A673 (cell line): ENCODE results near the gene NUDT17. TPM values are rescaled to one million over a fixed set of nuclear protein-coding genes. Genes with fewer than 3 reads are reported as not detected.

ENCODE experiments used
- BruUV-seq: library from RNA; stranded (reverse); fragments of 400-500 nt; replicated peaks from 2 replicates; lab custom pipeline; 2021; lab: Mats Ljungman, UMichigan
- CTCF ChIA-PET: fragments of 300-600 bp; sonication (Branson Sonifier 250); formaldehyde crosslinking; loops from one replicate; lab custom pipeline; 2022; ENCODE audit warnings: antibody characterized with exemption; lab: Charles Lee
- POLR2A ChIA-PET: fragments of 300-600 bp; sonication (Branson Sonifier 250); formaldehyde crosslinking; loops from one replicate; lab custom pipeline; 2022; ENCODE audit warnings: antibody characterized with exemption; ENCODE audit not compliant: low non-redundant PET; lab: Charles Lee
- DNase-seq: peaks from one replicate; pipeline ENCODE4 v3.0.0-alpha.2; 2015; ENCODE audit warnings: low spot score
- H3K27ac ChIP-seq: fragments of 200-600 bp; sonication (generic); 2 replicates; pipeline ENCODE4 v1.5.1; 2016; ENCODE audit warnings: mixed run types, low read depth, mild to moderate bottlenecking, mixed read lengths, antibody characterized with exemption, low read length; ENCODE audit not compliant: poor library complexity, severe bottlenecking
- H3K27me3 ChIP-seq: fragments of 200-600 bp; sonication (generic); replicated peaks from 2 replicates; pipeline ENCODE4 v1.6.1; 2017; ENCODE audit warnings: mixed run types, low read depth, mild to moderate bottlenecking, mixed read lengths, antibody characterized with exemption, low read length; ENCODE audit not compliant: insufficient read depth, poor library complexity
- H3K36me3 ChIP-seq: fragments of 200-600 bp; sonication (generic); 2 replicates; pipeline ENCODE4 v1.6.1; 2016; ENCODE audit warnings: mixed run types, mild to moderate bottlenecking, mixed read lengths, antibody characterized with exemption, low read length; ENCODE audit not compliant: insufficient read depth, poor library complexity, severe bottlenecking
- H3K4me1 ChIP-seq: fragments of 200-600 bp; sonication (generic); 2 replicates; pipeline ENCODE4 v1.6.1; 2017; ENCODE audit warnings: mixed run types, mild to moderate bottlenecking, mixed read lengths, antibody characterized with exemption, low read length; ENCODE audit not compliant: insufficient read depth, poor library complexity, severe bottlenecking
- H3K4me3 ChIP-seq: fragments of 200-600 bp; sonication (generic); 2 replicates; pipeline ENCODE4 v1.5.1; 2016; ENCODE audit warnings: low read depth, mixed run types, mild to moderate bottlenecking, mixed read lengths, low read length; ENCODE audit not compliant: poor library complexity, severe bottlenecking
- H3K9me3 ChIP-seq: fragments of 200-600 bp; sonication (generic); 2 replicates; pipeline ENCODE4 v1.6.1; 2016; ENCODE audit warnings: mixed run types, low read depth, mild to moderate bottlenecking, mixed read lengths, antibody characterized with exemption, low read length; ENCODE audit not compliant: poor library complexity, severe bottlenecking
- EZH2 ChIP-seq: fragments of 200-600 bp; sonication (generic); IDR thresholded peaks from 2 replicates; pipeline ENCODE4 v1.6.1; 2017; ENCODE audit warnings: borderline replicate concordance, low read depth, mild to moderate bottlenecking, mixed read lengths, antibody characterized with exemption, low read length; ENCODE audit not compliant: poor library complexity, severe bottlenecking
- intact Hi-C: fragments of 100-400 bp; cut with micrococcal nuclease; formaldehyde crosslinking; loops from one replicate; pipeline ENCODE4 v1.10.0; 2022; ENCODE audit not compliant: unreplicated experiment
- total RNA-seq: library from RNA; stranded (reverse); gene quantifications from 2 replicates; pipeline ENCODE4 v1.2.3, GENCODE V29; 2021
- TF ChIP-seq, protein P1 (sequence below): fragments of 300-800, 200-600 bp; sonication (generic); conservative IDR thresholded peaks from 2 replicates; pipeline ENCODE4 v1.5.1; 2017; ENCODE audit warnings: low read depth, mild to moderate bottlenecking, antibody characterized with exemption, low read length, moderate library complexity, mixed read lengths

The NUDT17 gene
- total RNA-seq, 1 experiment from 2014 or later, result 3.4 TPM

DNA sequence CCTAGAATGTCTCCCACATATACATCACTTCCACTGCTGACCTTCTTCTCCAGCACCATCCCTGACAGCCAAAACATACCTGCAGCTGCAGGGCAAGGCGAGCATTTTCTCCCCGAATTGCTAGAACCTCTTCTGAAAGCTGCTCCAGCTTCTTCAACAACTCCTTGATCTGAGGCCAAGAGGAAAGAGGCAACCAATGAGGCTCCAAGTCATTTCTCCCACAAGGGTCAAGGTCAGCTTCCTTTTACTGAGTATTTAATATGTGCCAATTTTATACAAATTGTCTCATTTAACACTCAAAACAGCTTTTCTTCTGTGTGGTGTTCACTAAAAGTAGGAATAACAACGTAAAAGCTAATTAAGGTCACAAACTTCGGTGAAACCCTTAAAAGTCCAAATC is 22.8 kb downstream of the NUDT17 start:
- Histone ChIP-seq H3K9me3 (no peaks in the 10 kb centered on the region), H3K4me1 (no peaks in the 10 kb centered on the region), H3K4me3 (no peak overlapping the region), H3K27ac (no peak overlapping the region), H3K36me3 (no peaks in the 10 kb centered on the region), H3K27me3 (no peaks in the 10 kb centered on the region)
- CTCF ChIA-PET, result no interaction called here
- BruUV-seq, result no TSS peak
- POLR2A ChIA-PET, result no interaction called here
- intact Hi-C loops, result no loop called here
- TF ChIP-seq, protein P1, sequence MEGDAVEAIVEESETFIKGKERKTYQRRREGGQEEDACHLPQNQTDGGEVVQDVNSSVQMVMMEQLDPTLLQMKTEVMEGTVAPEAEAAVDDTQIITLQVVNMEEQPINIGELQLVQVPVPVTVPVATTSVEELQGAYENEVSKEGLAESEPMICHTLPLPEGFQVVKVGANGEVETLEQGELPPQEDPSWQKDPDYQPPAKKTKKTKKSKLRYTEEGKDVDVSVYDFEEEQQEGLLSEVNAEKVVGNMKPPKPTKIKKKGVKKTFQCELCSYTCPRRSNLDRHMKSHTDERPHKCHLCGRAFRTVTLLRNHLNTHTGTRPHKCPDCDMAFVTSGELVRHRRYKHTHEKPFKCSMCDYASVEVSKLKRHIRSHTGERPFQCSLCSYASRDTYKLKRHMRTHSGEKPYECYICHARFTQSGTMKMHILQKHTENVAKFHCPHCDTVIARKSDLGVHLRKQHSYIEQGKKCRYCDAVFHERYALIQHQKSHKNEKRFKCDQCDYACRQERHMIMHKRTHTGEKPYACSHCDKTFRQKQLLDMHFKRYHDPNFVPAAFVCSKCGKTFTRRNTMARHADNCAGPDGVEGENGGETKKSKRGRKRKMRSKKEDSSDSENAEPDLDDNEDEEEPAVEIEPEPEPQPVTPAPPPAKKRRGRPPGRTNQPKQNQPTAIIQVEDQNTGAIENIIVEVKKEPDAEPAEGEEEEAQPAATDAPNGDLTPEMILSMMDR, result no peak
- no peak for TF ChIP-seq EZH2
- DNase-seq, result no peak

DNA sequence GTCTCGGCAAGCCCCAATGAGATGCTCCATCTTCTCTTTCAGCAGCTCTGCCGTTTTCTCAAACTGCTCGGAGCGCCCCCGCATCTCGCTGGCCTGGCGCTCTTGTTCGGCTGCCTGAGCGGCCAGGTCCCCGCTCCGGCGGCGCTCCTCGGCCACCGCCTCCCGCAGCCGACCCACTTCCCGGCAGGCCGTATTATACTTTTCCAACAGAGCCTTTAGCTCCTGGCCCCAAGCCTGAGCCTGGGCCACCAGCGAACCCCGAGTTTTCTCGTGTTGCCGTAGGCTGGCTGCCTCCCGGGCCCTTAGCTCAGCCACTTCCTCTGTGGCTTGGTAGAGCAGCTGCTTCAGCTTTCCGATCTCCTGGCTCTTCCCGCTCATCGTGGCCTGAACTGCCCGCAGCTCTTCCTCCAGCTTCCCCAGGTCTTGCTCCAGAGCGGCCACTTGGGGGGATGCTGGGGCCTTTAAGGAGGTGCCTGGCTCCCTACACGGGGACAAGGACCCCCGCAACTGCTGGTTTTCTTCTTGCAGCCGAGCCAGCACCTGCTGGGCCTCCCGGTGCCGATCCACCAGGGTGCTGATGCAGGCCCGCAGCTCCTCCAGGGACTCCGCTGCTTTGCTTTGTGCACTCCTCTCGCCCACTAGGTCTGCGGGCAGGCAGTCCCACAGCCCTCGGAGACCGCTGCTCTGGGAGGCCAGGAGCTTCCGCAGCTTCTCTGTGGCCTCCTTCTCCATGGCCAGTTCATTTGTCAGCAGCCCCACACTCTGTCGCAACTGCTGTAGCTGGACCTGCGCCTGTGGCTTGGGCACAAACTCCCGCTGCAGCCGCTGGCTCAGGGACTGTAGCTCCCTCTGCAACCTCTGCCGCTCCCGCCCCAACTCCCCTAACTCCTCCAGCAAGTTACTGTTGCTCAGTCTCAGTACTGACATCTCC is 26.8 kb downstream of the NUDT17 start:
- Histone ChIP-seq H3K27ac (no peak overlapping the region), H3K9me3 (no peaks in the 10 kb centered on the region), H3K4me3 (no peak overlapping the region), H3K4me1 (no peaks in the 10 kb centered on the region), H3K36me3 (no peaks in the 10 kb centered on the region), H3K27me3 (no peaks in the 10 kb centered on the region)
- no peak for DNase-seq
- POLR2A ChIA-PET, result no interaction called here
- no TSS peak for BruUV-seq
- intact Hi-C loops, result no loop called here
- TF ChIP-seq, protein P1, result no peak
- CTCF ChIA-PET, result interaction anchor here (0.6 kb wide), 1 partner anchor 33 kb away, joined by 5 read pairs; no protein-coding TSS in a partner anchor

DNA sequence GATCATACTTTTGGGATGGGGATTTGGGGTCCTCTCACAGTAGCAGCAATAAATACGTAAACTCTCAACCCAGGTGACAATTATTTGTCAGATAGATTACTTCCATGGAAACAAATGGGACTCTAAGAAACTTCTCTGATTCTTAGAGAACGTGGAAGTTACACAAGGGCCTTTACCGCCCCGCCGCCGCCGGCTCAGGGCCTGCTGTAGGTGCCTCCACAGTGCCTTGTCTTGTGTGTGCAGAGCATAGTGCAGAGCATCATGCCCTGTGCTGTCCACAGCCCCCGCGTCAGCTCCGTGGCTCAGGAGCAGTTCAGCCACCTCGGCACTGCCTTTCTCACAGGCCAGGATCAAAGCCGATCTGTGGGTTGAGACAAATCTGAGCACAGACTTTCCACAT is 29.2 kb downstream of the NUDT17 start:
- Histone ChIP-seq H3K4me1 (no peaks in the 10 kb centered on the region), H3K9me3 (no peaks in the 10 kb centered on the region), H3K27ac (no peak overlapping the region), H3K27me3 (no peaks in the 10 kb centered on the region), H3K36me3 (no peaks in the 10 kb centered on the region), H3K4me3 (no peak overlapping the region)
- ChIA-PET CTCF (no interaction called here), POLR2A (interaction anchor here (0.7 kb wide), 1 partner anchor 9 kb away, joined by 3 read pairs; no protein-coding TSS in a partner anchor)
- intact Hi-C loops, result no loop called here
- BruUV-seq, result no TSS peak
- DNase-seq, result no peak
- TF ChIP-seq EZH2, result no peak
- TF ChIP-seq, protein P1, result no peak
